Large intestine (tissue), 3 donors: ENCODE data around the gene IGFBP4. TPM values are rescaled to one million over a fixed set of nuclear protein-coding genes. Genes with fewer than 3 reads are reported as not detected.

ENCODE experiments used
- DNase-seq, 2 donors: peaks; one replicate each; pipeline versions ENCODE4 v3.0.0 to v3.0.0-alpha.2; 2013
- H3K27ac ChIP-seq: one replicate; pipeline ENCODE4 v1.5.1; 2013; ENCODE audit warnings: low read length
- H3K27me3 ChIP-seq: 2 replicates; pipeline ENCODE4 v1.6.1; 2013; ENCODE audit warnings: low read length; ENCODE audit not compliant: control insufficient read depth, insufficient read depth
- H3K36me3 ChIP-seq: 2 replicates; pipeline ENCODE4 v1.6.1; 2013; ENCODE audit warnings: low read length; ENCODE audit not compliant: control insufficient read depth, insufficient read depth
- H3K4me1 ChIP-seq: one replicate; pipeline ENCODE4 v1.6.1; 2013; ENCODE audit warnings: low read length; ENCODE audit not compliant: control insufficient read depth, insufficient read depth
- H3K4me3 ChIP-seq: one replicate; pipeline ENCODE4 v1.5.1; 2013; ENCODE audit warnings: low read length
- H3K9me3 ChIP-seq: one replicate; pipeline ENCODE4 v1.6.1; 2013; ENCODE audit warnings: mild to moderate bottlenecking, low read depth, low read length, moderate library complexity; ENCODE audit not compliant: control insufficient read depth
- WGBS: methylation state at CpG from one replicate; pipeline ENCODE4 v1.1.5; 2013; ENCODE audit warnings: low lambda C conversion rate; ENCODE audit not compliant: insufficient coverage; 5-methylcytosine and 5-hydroxymethylcytosine counted together
- polyA plus RNA-seq: library from polyadenylated mRNA; unstranded; fragments of 120-200 nt; gene quantifications from one replicate; pipeline ENCODE4 v1.2.1, GENCODE V29; 2013

Gene IGFBP4
- polyA plus RNA-seq, 1 donor = 111 TPM

- Histone ChIP-seq H3K27ac (no peak overlapping the region), H3K9me3 (no peaks in the 10 kb centered on the region), H3K36me3 (peaks cover 8% of the 10 kb centered on the region), H3K4me1 (peaks cover 26% of the 10 kb centered on the region), H3K27me3 (peaks cover 2% of the 10 kb centered on the region), H3K4me3 (no peak overlapping the region)
- DNase-seq = no peak
- WGBS = no CpG with 5 or more reads among the region's 9 CpGs
These were observed 17.9 kb downstream of the IGFBP4 start for GRCh38 chr17:40460968-40461731.

DNA sequence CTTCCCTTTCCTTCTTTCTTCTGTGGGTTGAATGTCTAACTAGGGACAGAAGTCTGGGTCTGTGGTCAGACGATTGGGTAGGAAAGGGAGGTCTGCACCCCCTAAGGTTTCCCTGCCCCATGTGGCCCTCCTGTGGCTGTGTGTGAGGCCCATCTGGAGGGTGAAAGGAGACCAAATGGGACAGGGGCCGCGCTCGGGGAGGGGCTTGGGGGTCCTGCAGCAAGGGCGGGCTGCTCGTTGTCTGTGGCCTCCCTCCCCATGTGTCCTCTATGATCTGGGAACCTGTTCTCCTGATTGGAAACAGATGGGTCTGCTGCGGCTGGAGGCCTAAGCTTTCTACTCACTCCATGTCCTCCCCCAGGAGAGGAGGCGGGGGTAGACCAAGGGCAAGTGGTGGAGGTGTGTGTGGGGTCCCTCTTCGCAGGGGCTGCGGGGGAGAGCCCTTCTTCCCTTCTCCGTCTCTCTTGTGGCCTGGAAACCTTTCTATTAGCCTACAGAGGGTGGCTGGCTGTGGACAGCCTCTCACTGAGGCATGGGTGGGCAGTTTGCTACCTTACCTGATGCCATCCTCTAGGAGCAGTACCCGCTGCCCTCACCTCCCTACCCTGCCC, 18.6 kb downstream of the IGFBP4 start:
- Histone ChIP-seq H3K4me1 (peaks cover 26% of the 10 kb centered on the region), H3K4me3 (no peak overlapping the region), H3K36me3 (peaks cover 2% of the 10 kb centered on the region), H3K27ac (no peak overlapping the region), H3K27me3 (no peaks in the 10 kb centered on the region), H3K9me3 (no peaks in the 10 kb centered on the region)
- no CpG with 5 or more reads among the region's 12 CpGs for WGBS
- no peak for DNase-seq

GRCh38 chr17:40462343-40463121, 19.3 kb downstream of the IGFBP4 start:
- no peaks in the 10 kb centered on the region for H3K36me3 ChIP-seq
- no peak overlapping the region for H3K4me3 ChIP-seq
- DNase-seq = no peak
- peaks cover 24% of the 10 kb centered on the region for H3K4me1 ChIP-seq
- H3K9me3 ChIP-seq = no peaks in the 10 kb centered on the region
- no peaks in the 10 kb centered on the region for H3K27me3 ChIP-seq
- no peak overlapping the region for H3K27ac ChIP-seq
- WGBS = no CpG with 5 or more reads among the region's 9 CpGs

DNA sequence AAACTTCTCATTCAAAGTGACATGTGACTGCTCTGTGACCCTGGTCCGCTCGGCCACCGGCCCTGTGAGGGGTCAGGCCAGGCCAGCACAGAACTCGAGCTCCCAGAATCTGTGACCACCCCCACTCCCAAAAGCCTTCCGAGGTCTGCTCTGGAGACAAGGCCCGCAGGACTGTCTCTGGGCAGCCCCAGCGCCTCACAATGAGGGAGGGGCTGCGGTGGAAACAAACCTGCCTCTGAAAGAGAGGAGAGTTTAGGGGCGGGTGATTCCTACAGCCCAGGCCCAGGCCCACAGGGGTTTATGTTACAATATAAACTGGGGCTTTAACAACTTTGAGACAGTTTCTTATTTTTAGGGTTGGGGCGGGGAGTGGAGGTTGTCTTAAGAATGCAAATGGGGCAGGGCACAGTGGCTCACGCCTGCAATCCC, 19.9 kb downstream of the IGFBP4 start:
- Histone ChIP-seq H3K36me3 (no peaks in the 10 kb centered on the region), H3K27me3 (no peaks in the 10 kb centered on the region), H3K4me1 (peaks cover 18% of the 10 kb centered on the region), H3K9me3 (no peaks in the 10 kb centered on the region), H3K4me3 (no peak overlapping the region), H3K27ac (no peak overlapping the region)
- no peak for DNase-seq
- no CpG with 5 or more reads among the region's 11 CpGs for WGBS

- no peak overlapping the region for H3K4me3 ChIP-seq
- no peaks in the 10 kb centered on the region for H3K9me3 ChIP-seq
- no CpG with 5 or more reads among the region's 5 CpGs for WGBS
- no peaks in the 10 kb centered on the region for H3K27me3 ChIP-seq
- no peaks in the 10 kb centered on the region for H3K36me3 ChIP-seq
- peaks cover 16% of the 10 kb centered on the region for H3K4me1 ChIP-seq
- no peak for DNase-seq
- no peak overlapping the region for H3K27ac ChIP-seq
These were observed 21.2 kb downstream of the IGFBP4 start for GRCh38 chr17:40464392-40464855.

DNA sequence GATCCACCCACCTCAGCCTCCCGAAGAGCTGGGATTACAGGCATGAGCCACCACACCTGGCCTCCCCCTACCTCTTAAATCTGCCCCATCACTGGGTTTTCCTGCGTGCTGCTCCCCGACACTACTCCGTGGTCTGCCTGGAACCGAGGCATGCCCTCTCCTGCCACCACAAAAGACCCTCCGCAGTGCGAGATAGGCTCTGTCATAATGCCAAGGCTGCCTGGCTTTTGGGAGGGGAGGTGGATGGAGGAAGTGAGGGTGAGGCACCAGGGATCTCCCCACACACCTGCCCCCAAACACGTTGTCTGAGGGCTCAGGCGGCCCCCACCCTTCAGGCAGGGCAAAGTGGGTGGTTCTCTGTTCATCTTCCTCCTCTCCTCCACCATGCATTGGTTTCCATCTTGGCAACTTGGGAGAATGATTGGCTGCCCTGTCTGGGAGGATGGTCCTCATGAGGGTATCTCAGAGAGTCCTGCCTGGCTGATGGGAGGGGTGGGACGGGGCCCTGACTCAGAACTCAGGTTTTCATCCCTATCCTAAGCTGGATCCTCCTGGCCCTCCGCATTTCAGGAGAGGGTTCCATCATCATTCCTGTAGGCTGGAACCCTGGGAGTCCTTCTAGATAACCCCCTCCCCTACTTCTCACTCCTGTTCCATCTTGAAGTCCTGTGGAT, 23.2 kb downstream of the IGFBP4 start:
- WGBS = 100% methylated on average over 1 of the region's 11 CpGs
- Histone ChIP-seq H3K27ac (no peak overlapping the region), H3K36me3 (no peaks in the 10 kb centered on the region), H3K4me1 (peaks cover 10% of the 10 kb centered on the region), H3K4me3 (no peak overlapping the region), H3K9me3 (no peaks in the 10 kb centered on the region), H3K27me3 (no peaks in the 10 kb centered on the region)
- DNase-seq = no peak

DNA sequence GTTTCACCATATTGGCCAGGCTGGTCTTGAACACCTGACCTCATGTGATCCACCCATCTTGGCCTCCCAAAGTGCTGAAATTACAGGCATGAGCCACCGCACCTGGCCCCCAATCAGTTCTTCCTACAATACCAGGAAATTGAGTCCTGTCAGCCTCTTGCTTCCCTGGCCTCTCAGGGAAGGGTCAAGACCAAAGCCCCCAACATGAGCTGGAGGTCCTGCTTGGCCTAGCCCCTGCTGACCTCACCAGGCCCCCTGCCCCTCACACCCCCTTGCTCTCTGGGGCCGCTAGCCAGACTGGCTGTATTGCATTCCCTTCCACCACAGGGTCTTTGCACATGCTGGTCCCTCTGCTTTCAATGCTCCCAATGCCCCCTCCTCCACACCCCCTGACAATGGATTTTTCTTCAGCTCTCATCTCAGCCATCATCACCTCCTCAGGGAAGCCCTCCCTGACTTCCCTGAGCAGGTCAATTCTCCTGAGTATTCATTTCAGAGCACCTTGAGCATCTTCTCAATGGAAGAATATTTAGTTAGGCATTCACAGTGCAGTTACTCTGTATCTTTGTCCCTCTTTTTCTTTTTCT, 24.1 kb downstream of the IGFBP4 start:
- no peak for DNase-seq
- H3K4me1 ChIP-seq = peaks cover 7% of the 10 kb centered on the region
- no CpG with 5 or more reads among the region's 2 CpGs for WGBS
- no peaks in the 10 kb centered on the region for H3K27me3 ChIP-seq
- no peaks in the 10 kb centered on the region for H3K36me3 ChIP-seq
- no peaks in the 10 kb centered on the region for H3K9me3 ChIP-seq
- H3K27ac ChIP-seq = no peak overlapping the region
- no peak overlapping the region for H3K4me3 ChIP-seq

DNA sequence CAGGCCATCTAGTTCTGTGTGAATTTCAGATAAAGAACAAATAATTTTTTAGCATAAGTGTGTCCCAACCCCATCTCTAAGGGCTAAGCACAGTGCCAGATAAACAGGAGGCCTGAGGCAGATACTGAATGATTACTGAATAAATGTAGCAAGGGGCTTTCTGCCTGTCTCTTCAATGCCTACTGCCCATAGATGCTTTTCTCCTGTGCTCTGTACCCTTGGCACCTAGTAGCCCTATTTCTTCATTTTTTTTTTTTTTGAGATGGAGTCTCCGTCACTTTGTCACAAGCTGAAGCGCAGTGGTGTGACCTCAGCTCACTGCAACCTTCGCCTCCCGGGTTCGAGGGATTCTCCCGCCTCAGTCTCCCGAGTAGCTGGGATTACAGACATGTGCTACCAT, 25.3 kb downstream of the IGFBP4 start:
- no peak for DNase-seq
- no peaks in the 10 kb centered on the region for H3K36me3 ChIP-seq
- no peak overlapping the region for H3K27ac ChIP-seq
- peaks cover 1% of the 10 kb centered on the region for H3K4me1 ChIP-seq
- no peak overlapping the region for H3K4me3 ChIP-seq
- WGBS = no CpG with 5 or more reads among the region's 7 CpGs
- H3K27me3 ChIP-seq = no peaks in the 10 kb centered on the region
- no peaks in the 10 kb centered on the region for H3K9me3 ChIP-seq

GRCh38 chr17:40469805-40470675, 26.8 kb downstream of the IGFBP4 start:
- WGBS = no CpG with 5 or more reads among the region's 4 CpGs
- no peak overlapping the region for H3K4me3 ChIP-seq
- H3K4me1 ChIP-seq = peaks cover 2% of the 10 kb centered on the region
- no peak overlapping the region for H3K27ac ChIP-seq
- no peak for DNase-seq
- peaks cover 2% of the 10 kb centered on the region for H3K9me3 ChIP-seq
- H3K36me3 ChIP-seq = no peaks in the 10 kb centered on the region
- no peaks in the 10 kb centered on the region for H3K27me3 ChIP-seq
